ENCODE data around the gene SYNE4.

- TF ChIP-seq CTCF (conservative IDR thresholded peaks at IDR 0.05 in 1 of 2, IDR thresholded peaks at IDR 0.05 in 1 of 2; ENCODE audit: low read depth in 1 of 2, low read length in 2 of 2) (no peak), EZH2 (IDR thresholded peaks at IDR 0.05; ENCODE audit: low read length, missing control alignments) (no peak)
Measured at GRCh38 chr19:36009633-36010379, 1.2 kb upstream of the SYNE4 start.

Measured in fibroblast of lung (primary cell).